ENCODE results near the gene ZSWIM6. TPM values are rescaled to one million over a fixed set of nuclear protein-coding genes. Genes with fewer than 3 reads are reported as not detected.

ZSWIM6 gene
- total RNA-seq, 1 donor from 2014 or later = 50.2 TPM

DNA sequence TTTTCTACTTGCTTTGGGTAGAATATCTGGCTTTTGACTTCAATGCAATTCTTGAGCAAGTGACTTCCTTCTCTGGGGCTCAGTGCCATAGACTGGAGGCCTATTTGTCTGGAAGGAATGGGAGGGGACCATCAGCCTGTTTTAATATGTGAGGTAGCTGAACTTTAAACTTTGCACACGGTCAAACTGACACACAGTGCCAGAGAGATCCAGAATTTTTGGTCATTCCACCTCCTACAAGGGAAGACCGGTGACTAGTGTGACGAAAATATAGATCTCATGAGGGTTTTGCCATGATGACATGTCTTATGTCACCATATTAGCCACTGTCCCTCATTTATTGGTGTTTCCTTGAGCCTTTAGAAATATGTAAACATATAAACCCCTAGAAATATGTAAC lies 44.6 kb upstream of the ZSWIM6 start:
- TF ChIP-seq CTCF (IDR thresholded peaks at IDR 0.05; ENCODE audit: partially characterized antibody, unreplicated experiment) = no peak
- Mint-ChIP-seq H3K4me1 (ENCODE audit: low read depth, unreplicated experiment) (no peaks in the 10 kb centered on the region), H3K4me3 (ENCODE audit: unreplicated experiment) (no peak overlapping the region)

GRCh38 chr5:61289241-61289640 lies 42.8 kb upstream of the ZSWIM6 start:
- no peak for DNase-seq
- H3K4me1 Mint-ChIP-seq (ENCODE audit: low read depth, unreplicated experiment) = no peaks in the 10 kb centered on the region
- peaks cover 2% of the 10 kb centered on the region for H3K27me3 Mint-ChIP-seq (ENCODE audit: unreplicated experiment)
- peaks cover 4% of the 10 kb centered on the region for H3K36me3 Mint-ChIP-seq (ENCODE audit: unreplicated experiment)
- no peak overlapping the region for H3K4me3 Mint-ChIP-seq (ENCODE audit: unreplicated experiment)
- H3K9me3 Mint-ChIP-seq (ENCODE audit: unreplicated experiment) = no peaks in the 10 kb centered on the region
- H3K27ac Mint-ChIP-seq (ENCODE audit: unreplicated experiment) = no peak overlapping the region
- TF ChIP-seq CTCF (IDR thresholded peaks at IDR 0.05; ENCODE audit: partially characterized antibody, unreplicated experiment) = no peak

More for the DNA sequence above, 44.6 kb upstream of the ZSWIM6 start:
- H3K36me3 Mint-ChIP-seq (ENCODE audit: unreplicated experiment) = no peaks in the 10 kb centered on the region
- no peak overlapping the region for H3K27ac Mint-ChIP-seq (ENCODE audit: unreplicated experiment)
- no peaks in the 10 kb centered on the region for H3K9me3 Mint-ChIP-seq (ENCODE audit: unreplicated experiment)
- H3K27me3 Mint-ChIP-seq (ENCODE audit: unreplicated experiment) = no peaks in the 10 kb centered on the region
- no peak for DNase-seq

GRCh38 chr5:61289669-61290306 lies 42.3 kb upstream of the ZSWIM6 start:
- Mint-ChIP-seq H3K27ac (ENCODE audit: unreplicated experiment) (no peak overlapping the region), H3K27me3 (ENCODE audit: unreplicated experiment) (peaks cover 2% of the 10 kb centered on the region), H3K4me1 (ENCODE audit: low read depth, unreplicated experiment) (no peaks in the 10 kb centered on the region), H3K36me3 (ENCODE audit: unreplicated experiment) (peaks cover 4% of the 10 kb centered on the region), H3K4me3 (ENCODE audit: unreplicated experiment) (no peak overlapping the region), H3K9me3 (ENCODE audit: unreplicated experiment) (no peaks in the 10 kb centered on the region)
- TF ChIP-seq CTCF (IDR thresholded peaks at IDR 0.05; ENCODE audit: partially characterized antibody, unreplicated experiment) = no peak
- DNase-seq = no peak

DNA sequence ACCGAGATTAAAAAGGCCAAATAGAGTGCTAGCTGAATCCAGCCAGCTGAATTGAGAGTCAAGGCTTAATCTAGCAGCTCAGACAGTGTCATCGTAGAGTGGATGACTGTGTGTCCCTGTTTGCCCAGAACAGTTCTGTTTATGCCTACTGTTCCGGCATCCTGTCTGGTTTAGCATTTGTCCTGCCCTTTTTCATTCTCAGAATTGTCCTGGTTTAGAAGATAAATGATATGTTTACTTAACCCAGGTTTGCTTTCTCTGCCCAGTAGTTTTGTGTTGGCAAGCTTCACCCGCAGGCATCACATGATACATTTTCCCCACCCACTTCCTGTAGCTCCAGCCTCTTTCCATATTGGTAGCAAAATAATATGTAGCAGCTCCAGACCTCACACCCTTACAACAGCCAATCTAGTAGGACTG lies 41.3 kb upstream of the ZSWIM6 start:
- H3K36me3 Mint-ChIP-seq (ENCODE audit: unreplicated experiment) = peaks cover 4% of the 10 kb centered on the region
- no peak for DNase-seq
- no peak for TF ChIP-seq CTCF (IDR thresholded peaks at IDR 0.05; ENCODE audit: partially characterized antibody, unreplicated experiment)
- no peaks in the 10 kb centered on the region for H3K4me1 Mint-ChIP-seq (ENCODE audit: low read depth, unreplicated experiment)
- peaks cover 3% of the 10 kb centered on the region for H3K27me3 Mint-ChIP-seq (ENCODE audit: unreplicated experiment)
- no peak overlapping the region for H3K27ac Mint-ChIP-seq (ENCODE audit: unreplicated experiment)
- H3K9me3 Mint-ChIP-seq (ENCODE audit: unreplicated experiment) = no peaks in the 10 kb centered on the region
- H3K4me3 Mint-ChIP-seq (ENCODE audit: unreplicated experiment) = no peak overlapping the region

DNA sequence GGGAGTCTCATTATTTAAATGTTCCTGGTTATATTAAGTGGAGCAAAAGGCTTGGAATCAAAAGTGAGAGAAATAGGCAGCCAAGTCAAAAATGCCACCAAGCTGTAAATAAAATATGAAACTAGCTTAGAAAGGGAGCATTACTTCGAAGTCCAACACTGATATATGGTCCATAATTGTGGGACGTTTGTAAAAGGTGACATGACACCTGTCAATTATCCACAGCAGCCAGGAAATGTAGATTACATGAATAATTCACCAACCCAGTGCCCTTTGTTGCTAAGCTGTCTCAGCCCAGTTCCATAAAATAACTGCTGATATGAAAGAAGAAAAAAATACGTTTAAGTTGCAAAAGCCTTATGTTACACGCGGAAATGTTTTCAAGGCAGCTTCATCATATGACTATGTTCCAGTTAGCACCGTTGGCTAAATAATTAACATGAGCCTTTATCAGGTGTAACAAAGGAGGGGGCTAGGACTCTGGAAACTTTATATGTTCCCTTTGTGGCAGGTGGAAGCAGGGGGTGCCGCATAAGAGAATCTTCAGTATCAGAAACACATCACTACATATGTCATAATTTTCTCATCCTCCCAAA lies 39.9 kb upstream of the ZSWIM6 start:
- no peak for TF ChIP-seq CTCF (IDR thresholded peaks at IDR 0.05; ENCODE audit: partially characterized antibody, unreplicated experiment)
- no peak overlapping the region for H3K4me3 Mint-ChIP-seq (ENCODE audit: unreplicated experiment)
- peaks cover 3% of the 10 kb centered on the region for H3K27me3 Mint-ChIP-seq (ENCODE audit: unreplicated experiment)
- no peaks in the 10 kb centered on the region for H3K4me1 Mint-ChIP-seq (ENCODE audit: low read depth, unreplicated experiment)
- no peaks in the 10 kb centered on the region for H3K9me3 Mint-ChIP-seq (ENCODE audit: unreplicated experiment)
- peaks cover 4% of the 10 kb centered on the region for H3K36me3 Mint-ChIP-seq (ENCODE audit: unreplicated experiment)
- DNase-seq = no peak
- no peak overlapping the region for H3K27ac Mint-ChIP-seq (ENCODE audit: unreplicated experiment)

Data from glutamatergic neuron (in vitro differentiated cells).